Activated T-cell treated with anti-CD3 and anti-CD28 coated beads, Interleukin-2, amount 50 U/mL, for 1 hour (primary cell): Measurements from ENCODE around the gene UNC5A.

ENCODE experiments used
- DNase-seq: peaks from one replicate; pipeline ENCODE4 v3.0.0-alpha.2; 2020

The UNC5A gene

DNA sequence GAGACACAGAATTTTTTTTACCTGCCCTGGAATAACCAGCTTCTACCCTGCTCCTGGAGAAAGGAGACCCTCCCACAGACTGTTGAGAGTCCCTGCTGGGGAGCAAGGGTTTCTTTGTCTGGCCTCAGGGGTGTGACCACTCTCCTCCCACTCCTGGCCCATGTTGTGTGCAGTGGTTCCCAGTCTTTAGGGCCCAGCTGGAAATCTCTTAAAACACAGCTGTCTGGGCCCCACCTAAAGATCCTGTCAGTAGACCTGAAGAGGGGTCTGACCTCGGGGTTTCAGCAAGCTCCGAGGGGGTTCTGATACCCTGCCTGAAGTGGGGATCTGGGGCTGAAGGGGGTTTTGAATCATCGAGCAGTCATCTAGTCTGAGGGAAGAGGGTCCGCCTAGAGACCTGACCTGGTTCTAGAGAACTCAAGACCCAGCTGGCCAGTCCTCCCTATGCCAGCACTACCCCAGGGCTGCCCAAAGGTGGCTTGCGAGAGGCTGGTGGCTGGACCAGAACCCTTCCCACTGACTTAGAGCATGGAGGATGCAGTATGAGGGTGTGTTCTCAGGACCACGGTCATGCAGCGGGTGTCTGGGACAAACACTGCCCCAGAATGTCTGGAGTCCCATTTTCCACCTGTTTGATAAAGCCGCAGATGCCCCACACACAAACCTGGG is 8.1 kb upstream of the UNC5A start:
- DNase-seq = no peak

DNA sequence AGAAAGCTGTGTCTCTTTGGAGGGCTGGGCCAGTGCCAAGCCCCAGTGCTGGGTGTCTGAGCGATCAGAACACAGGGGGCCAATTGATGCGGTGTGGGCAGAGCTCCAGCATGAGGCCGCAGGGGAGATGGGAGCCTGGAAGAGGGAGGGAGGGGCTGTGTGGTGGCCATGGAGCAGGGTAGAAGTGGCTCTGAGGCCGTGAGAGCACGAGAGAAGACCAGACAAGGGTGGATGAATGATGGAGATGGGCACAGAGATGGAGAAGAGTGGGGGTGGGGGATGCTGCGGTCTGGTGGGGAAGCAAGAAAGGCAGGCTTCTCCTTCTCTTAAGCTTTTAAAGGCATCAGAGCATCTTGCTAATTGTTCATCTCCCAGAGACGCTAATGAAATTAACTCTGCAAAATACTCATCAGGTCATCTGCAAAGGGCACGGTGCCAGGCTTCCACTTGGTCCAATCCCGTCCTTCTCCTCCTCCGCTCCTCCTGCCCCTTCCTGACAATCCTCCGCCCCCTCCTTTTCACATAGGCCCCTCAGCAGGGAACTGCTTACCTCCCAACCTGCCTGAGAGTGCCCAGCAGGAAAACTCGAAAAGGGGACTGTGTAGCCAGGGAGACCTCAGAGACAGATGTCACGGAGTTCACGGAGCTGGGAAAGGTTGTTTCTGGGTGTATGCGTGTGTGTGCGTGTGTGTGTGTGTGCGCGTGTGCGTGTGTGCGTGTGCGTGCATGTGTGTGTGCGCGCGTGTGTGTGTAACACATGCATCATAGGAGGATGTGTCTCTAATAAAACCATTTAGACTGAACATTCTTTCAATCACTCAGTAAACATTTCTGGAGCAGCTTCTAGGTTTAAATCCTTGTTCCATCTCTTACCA is 7.1 kb upstream of the UNC5A start:
- no peak for DNase-seq

DNA sequence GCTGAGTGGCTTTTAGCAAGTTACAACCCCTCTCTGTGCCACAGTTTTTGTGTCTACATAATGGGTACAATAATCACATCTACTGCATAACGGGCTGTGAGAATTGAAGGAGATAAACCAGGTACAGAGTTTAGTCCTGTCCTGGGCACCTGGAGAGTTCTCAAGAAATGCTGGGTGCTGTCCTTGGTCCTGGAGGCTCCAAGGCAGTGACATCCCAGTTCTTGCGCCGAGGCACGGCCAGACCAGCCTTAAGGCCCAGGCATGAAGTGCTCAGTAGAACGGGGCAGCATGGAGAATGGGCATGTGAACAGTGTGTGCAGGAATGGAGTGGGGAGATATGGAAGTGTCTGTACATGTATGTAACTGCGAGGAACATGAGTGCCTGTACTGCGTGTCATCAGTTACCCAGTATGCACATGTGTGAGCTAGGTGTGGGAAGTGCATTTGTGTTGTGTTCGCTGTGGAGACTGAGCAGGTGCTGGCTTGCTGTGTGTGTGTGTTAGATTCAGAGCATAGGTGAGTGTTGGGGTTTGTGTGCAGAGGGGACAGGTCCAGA is 6.3 kb upstream of the UNC5A start:
- no peak for DNase-seq

DNA sequence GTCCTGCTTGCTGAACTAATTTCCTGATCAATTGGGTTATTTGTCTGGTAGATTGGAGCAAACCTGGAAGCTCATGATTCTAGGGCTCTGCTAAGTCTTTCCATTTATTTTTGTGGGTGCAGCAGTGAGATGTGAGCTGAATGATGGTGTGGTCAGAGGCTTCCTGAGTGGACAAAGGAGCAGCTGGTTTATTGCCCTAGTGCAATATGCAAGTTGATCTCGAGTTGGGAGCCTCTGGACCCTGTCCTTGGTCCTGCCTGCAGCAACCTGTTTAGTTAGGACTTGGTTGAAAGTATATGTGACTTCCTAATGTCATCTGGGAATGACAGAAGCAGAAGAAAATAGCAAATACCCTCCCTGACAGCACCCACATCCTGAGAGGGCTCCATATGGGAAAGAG is 4.2 kb upstream of the UNC5A start:
- no peak for DNase-seq

DNA sequence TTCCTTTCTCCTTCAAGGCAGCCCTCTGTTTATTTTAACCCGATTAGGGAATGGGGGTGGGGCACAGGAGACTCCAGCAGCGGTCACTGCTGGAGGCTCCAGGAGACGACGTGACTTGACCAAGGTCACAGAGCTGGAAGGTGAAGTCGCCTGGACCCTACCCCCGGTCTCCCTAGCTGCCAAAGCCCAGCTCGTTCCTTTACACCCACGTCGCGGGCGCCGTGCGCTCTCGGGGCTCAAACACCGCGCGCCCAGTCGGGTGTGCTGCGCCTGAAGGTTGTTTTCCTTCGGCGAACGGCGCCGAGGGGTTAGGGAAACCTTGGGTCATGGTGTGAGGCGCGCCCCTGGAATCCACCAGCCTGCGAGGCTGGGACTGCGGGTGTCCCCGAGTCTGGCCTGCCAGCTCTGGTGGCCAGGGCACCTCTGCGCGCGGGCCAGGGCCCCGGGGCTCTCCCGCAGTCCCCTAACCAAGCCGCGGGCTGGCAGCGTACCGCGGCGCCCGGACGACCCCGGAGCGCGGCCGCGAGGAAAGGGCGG is 747 bp upstream of the UNC5A start:
- no peak for DNase-seq

DNA sequence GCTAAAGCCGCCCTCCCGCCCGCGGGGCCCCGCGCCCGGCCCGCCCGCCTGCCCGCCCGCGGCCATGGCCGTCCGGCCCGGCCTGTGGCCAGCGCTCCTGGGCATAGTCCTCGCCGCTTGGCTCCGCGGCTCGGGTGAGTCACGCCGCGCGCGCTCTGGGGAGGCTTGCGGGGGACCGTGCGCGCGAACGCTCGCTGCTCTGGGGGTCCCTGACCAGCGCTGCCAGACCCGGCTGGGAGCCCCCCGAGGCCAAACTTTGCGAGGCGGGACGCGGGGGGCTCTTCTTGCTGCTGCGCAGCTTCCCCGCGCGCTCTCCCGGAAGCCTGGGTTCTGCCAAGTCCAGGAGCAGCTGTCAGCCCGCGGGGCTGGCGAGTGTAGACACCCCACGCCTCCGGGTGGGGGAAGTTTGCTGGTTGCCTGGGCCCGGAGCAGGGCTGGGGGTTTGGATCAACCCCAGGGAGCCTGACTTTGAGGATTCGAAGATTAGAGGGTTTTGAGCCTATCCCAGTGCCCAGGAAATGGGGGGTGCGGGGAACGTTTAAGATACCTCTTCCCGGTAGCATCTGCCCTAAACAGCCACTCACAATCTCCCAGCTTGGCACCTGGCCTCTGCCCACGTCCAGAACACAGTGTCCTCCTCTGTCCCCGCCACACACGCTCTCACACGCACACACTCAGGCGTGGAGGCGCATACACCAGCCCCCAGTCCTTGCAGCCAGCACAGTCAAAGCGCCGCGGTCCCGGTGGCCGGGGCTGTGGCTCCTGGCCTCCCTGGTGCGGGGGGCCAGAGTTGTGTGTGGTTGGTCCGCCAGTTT is 535 bp downstream of the UNC5A start:
- DNase-seq = no peak

DNA sequence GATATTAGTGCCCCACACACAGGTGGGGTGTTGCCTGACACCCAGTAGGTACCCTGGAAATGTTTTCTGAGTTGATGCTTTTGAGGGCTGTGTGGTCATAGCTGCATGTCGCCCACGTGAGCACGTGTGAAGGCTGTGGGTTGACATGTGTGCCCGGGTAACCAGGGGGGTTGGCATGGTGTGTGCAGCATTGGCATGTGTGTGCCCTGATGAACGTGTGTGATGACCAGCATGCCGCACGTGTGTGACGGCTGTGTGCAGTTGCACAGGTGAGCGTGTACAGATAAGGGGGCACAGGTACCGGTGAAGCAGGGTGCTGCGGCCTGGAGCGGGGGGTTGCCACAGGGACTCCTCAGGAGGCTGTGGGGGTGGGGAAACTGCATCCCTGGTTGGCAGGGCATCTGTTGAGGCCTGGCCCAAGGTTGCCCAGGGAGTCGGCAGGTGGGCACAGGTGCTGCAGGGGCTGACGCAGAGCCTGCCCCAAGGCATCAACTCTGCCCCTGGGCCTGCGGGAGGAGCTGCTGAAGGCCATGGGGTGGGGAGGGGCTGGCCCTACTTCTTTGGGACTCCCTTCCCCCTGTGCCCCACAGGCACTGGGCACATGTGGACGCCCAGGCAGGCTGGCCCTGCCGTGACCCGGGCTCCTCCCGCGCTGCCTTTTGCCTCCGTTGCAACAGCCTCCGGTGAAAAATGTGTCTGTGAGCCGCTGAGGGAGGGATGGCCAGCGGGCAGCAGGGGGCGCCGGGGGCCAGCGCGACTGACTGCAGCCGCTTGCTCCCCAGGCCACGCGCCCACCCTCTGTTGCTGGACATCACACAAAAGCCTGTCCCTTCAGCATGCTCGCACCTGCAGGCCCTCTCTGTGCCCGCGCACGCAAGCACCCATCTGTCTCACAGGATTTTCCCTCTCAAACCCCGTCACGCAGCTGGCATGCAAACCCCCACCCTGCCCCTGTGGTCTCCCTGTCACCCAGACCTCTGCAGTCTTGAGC is 2.2 kb downstream of the UNC5A start:
- no peak for DNase-seq

DNA sequence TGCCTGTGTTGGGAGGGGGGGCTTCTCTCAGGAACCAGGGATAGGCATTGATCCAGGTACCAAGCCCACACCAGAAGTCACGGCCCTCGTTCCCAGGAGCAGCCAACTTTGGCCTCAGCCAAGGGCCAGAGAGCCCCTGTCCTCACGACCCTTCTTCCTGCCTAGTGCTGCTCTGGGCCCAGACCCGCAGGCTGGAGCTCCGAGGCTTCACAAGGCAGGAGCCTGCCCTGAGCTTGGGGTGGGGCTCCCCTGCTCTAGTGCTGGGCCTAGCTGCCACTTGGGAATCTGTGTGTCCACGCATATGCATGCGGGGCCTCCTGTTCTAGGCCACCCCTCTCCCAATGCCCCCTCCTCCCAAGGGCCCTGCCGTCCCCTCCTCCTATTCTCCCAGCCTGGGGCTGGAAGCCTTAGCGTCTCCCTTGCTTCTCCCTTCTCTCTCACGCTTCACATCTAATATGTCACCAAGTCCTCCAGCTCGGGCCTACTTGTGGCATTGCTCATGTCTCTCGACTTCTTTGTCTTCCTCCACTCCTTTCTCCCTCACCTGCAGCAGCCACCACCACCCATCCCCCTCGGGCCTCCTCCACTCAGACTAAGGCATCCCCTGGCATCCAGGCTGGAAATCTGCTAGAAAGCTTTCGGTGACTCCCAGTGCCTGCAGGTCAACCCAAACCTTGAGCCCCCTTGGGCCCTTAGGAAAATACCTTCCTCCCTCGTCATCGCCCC is 3.4 kb downstream of the UNC5A start:
- DNase-seq = no peak

DNA sequence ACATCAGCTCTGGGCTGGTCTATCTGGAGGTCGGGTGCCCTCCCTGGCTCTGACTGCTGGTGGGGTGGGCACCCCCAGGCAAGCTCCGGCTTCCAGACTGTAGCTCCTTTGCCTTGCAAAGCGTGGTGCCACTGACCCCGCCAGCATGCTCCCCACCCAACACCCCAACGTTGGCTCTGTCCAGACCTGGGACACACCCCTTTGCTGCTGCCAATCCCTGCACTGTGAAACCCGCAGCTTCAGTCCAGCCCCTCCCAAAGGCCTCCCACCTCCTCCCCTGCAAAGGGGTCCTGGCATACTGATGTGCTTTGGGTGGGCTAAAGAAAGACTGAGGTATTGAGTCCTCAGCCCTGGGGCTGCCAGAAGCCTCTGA is 3.9 kb downstream of the UNC5A start:
- no peak for DNase-seq

DNA sequence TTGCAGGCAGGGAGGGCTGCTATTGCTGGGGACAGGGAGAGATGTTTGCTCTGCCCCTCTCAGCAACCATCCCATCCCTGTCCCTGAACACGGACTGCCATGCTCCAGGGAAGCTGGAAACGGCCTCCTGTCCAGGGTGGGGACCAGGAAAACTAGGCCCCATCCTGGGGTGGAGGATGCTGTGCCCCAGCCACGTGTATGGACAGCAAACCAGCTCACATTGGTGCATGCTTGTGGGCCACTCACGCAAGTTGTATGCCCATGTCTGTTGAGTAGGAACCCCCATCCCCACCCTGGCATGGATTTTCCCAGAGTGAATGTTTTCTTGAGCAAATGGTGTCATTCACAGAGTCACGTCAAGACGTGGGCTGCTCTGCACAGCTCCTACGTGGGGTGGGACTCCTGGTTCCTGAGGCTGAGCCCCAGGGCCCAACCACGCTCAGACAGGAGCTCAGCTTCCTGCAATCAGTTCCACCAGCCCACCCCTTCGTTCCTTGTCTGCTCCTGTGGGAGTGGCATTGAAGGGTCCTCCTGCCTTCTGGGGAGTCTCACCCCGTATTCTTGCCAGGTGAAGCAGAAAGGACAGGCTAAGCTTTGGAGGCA is 4.6 kb downstream of the UNC5A start:
- DNase-seq = no peak

DNA sequence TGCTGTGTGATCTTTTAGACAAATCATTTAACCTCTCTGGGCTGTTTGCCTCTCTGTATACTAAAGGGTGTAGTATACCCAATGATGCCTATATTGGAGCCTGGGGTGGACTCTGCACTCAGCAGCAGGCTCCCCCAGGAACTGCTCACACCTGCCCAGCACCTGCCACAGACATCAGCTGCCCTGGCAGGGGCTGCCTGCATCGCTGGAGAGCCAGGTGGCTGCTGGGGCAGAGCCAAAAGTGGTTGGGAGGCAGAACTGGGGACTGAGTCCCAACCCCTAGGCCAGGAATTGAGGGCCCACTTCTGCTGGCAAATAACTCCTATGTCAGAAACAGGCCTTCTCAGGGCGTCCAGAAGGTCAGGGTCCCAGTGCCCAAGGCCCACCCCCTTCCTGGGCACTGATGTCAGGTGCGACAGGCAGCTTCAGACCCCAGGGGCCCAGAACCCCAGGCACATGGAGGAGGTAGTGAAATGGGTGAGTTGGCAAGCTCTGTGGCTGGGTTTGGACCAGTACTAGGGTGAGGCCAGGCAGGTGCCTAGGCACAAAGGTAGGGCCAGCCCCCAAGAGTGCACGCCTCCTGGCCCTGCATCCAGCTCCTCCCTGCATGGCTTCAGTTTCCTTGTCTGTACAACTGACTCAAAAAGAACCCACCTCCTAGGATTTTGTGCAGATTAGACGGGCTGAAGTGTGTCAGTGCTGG is 5.8 kb downstream of the UNC5A start:
- no peak for DNase-seq

DNA sequence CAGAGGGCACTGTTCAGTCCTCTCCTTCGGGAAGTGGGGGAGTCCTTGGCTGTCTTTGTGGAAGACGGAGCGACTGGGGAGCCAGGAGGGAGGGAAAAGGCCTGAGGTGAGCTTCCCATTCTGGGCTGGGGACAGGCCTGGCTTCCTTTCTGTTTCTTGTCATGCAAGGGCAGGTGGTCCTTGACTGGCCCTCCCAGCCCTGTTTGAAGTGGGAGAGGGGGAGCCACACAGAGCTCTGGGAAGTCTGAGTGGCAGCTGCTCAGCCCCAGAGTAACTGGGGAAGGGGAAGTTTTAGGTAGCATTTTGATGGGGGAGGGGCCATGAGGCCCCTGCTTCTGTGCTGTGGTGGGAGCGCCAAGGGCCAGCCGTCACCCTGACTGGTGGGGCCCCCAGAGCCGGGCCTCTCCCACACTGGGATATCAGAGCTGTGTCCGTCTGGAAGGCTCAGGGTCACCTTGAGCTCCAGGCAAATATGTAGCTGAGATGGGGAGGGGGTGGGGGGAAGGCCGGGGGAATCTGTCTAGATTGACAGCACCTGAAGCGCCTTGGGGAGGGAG is 6.5 kb downstream of the UNC5A start:
- DNase-seq = no peak

DNA sequence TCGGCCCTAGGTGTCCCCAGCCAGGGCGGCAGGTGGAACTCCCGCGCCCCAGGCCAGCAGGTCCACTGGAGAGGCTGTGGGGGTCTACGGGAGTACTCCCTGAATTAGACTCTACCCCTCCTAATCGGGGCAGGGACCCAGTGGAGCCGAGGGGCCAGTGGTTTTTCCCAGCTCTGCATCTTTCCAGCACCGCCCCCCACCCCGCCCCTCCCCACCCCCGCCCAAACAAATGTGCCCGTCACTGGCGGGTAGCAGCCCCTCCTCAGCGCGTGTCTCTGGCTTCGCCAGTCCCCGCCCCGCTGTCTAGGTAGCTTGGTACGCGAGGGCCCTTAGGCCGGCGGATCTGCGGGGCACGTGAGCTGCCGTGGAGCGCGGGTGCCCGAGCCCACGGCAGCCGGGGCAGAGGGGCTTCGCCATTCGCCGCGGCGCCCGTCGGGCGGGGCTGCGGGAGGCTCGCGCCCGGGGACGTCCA is 7.0 kb downstream of the UNC5A start:
- no peak for DNase-seq

DNA sequence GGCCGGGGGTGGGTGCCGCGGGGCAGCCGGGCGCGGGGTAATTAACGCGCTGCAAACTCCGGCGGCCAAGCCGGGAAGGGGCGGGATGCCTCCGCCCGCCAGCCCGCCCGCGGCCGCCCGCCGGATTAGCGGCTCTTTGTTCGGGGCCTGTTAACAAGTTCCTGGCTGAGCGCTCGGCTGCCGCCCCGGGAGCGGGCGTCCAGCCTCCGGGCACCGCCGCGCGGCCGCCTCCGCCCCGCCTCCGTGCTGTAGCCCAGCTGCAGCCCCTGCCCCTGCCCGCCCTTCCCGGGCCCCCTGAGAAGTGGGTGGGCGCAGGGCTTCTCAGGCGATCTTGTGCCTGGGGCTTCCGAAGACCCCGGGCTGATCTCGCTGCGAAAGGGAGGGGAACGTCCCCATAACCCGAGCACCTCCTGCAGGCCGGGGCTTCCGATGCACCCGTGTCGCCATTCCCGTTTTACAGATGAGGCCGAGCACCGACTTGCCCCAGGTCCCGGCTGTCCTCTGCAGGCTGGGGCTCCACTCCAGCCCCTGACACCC is 7.5 kb downstream of the UNC5A start:
- no peak for DNase-seq

DNA sequence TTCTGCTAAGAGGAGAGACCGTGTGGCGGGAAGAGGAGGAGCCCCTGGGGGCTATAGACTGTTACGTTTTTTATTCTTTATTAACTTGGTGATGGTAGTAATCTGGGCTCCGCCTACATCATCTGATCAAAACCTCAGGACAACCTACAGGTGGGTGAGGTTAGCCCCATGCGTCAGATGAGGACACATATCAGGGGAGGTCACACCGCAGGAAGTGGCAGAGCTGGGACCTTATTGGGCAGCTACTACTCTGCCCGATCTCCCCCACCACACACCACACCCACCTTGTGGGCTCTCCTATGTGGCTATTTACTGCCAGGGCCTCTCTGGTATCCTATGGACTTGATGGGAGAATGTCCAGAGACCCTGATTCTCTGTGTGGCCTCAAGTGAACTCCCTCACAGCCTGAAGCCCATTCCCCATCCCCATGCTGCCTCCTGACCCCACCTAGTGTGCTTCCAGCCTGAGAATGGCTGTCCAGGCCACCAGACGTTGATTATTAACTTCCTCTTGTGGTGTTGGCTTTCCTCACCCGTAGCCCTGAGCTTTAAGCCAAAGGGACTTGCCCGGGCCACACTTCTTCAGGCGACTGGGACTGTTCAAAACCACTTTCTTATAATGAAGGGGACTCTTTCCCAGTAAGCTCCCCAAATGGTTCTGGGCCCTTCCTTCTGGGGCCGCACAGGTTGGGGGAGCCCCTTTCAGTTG is 8.2 kb downstream of the UNC5A start:
- DNase-seq = no peak

DNA sequence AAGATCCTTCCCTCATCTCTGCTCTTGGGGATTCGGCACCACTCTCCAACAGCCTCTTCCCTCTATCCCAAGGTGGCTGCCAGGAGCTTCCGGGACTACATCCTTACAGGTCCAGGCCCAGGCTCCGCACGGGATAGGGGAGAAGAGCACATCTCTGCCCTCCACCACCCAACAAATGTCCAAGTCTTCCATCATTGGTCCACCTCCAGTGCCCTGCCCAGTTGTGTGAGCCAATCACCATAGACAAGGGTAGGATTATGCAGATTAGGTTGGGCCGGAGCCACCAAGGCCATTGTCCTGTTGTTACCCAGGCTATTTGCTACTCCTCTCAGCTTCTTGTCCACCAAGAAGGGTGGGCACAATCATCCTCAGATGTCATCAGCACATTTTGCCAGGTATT is 9.1 kb downstream of the UNC5A start:
- DNase-seq = no peak

DNA sequence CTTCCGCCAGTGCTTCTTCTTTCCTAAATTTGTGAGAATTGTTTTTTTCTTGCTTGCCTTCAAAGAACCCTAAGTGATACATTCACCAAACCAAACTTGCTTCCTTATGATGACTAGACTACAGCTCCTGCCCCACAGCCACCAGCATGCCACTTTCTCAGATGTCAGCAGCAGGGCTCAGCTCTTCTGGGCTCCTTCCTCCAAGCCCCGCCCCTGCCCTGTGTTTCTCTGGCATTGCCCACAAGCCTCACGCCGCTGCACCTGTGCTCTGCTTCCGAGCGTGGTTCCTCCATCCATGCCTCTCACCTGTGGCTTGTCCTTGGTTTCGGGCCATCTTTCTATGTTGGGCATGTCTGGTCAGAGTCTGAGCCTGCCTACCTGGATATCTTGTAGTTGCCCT is 10.6 kb downstream of the UNC5A start:
- no peak for DNase-seq

DNA sequence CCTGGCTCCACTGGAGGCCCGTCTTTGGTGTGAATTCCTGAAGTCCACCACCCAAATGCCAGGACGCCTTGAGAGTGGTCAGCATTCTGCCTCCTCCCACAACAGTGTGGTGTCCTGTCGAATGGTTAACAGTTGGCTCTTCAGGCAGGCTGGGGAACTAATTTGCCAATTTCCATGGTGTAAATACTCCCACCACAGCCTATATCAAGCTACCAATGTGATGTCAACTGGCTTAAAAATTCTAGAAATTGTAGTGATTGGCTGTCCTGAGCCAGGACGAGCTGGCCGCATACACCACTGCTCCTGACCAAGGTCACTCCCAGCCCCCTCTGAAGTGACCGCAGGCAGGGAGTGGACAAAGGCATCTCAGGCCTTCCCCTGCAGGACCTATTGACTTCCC is 11.1 kb downstream of the UNC5A start:
- no peak for DNase-seq
